ENCODE data around the gene TM4SF5.

The TM4SF5 gene

DNA sequence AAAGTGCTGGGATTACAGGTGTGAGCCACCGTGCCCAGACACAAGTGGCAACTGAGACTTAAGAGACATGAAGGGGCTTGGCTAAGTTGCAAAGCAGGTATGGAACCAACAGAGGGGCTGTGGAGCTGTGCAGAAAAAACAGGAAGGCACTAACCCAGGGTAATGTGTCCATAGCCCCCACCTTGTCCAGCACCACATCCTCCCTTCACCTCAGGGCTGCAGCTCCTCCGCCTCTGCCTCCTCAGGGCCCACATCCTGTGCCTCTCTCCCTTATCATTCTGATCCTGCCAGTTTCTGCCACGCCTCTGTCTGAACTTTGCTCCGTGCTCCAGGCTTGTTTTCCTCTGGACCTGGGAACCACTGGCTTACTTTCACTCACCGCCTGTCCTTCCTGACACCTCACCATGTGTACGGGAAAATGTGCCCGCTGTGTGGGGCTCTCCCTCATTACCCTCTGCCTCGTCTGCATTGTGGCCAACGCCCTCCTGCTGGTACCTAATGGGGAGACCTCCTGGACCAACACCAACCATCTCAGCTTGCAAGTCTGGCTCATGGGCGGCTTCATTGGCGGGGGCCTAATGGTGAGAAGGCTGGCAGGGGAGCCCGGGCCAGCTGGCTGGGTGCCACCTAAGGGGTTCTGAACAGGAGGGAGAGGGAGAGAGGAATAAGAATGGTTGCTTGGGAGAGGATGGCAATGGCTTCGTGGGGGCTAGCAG, at the start of gene TM4SF5:
Gene TM4SF5 (plus strand): TSS at position 368 of the 716 bp plus-strand sequence. CDS start 37 bp downstream, at position 405.
- in situ Hi-C loops (cut with HindIII; ENCODE audit: low pct_unique_long_range_greater_than_20kb, low sequenced_read_pairs), result no loop called here
- no peak for TF ChIP-seq JUND (IDR thresholded peaks at IDR 0.05; ENCODE audit: low read depth)
- no peak for DNase-seq (ENCODE audit: low read depth in 1 of 2, low spot score in 1 of 2)

GRCh38 chr17:4722678-4723240, 48.9 kb upstream of the TM4SF5 start:
- no peak for DNase-seq (ENCODE audit: low read depth in 1 of 2, low spot score in 1 of 2)
- TF ChIP-seq JUND (IDR thresholded peaks at IDR 0.05; ENCODE audit: low read depth), result no peak
- in situ Hi-C loops (cut with HindIII; ENCODE audit: low pct_unique_long_range_greater_than_20kb, low sequenced_read_pairs), result no loop called here

- in situ Hi-C loops (cut with HindIII; ENCODE audit: low pct_unique_long_range_greater_than_20kb, low sequenced_read_pairs), result no loop called here
- no peak for DNase-seq (ENCODE audit: low read depth in 1 of 2, low spot score in 1 of 2)
- no peak for TF ChIP-seq JUND (IDR thresholded peaks at IDR 0.05; ENCODE audit: low read depth)
Observed at GRCh38 chr17:4724650-4725049, 47.0 kb upstream of the TM4SF5 start.

GRCh38 chr17:4725646-4726310, 45.9 kb upstream of the TM4SF5 start:
- TF ChIP-seq JUND (IDR thresholded peaks at IDR 0.05; ENCODE audit: low read depth), result no peak
- in situ Hi-C loops (cut with HindIII; ENCODE audit: low pct_unique_long_range_greater_than_20kb, low sequenced_read_pairs), result no loop called here
- no peak for DNase-seq (ENCODE audit: low read depth in 1 of 2, low spot score in 1 of 2)

GRCh38 chr17:4728124-4728523, 43.6 kb upstream of the TM4SF5 start:
- in situ Hi-C loops (cut with HindIII; ENCODE audit: low pct_unique_long_range_greater_than_20kb, low sequenced_read_pairs), result no loop called here
- no peak for DNase-seq (ENCODE audit: low read depth in 1 of 2, low spot score in 1 of 2)
- TF ChIP-seq JUND (IDR thresholded peaks at IDR 0.05; ENCODE audit: low read depth), result no peak

GRCh38 chr17:4733073-4733531, 38.6 kb upstream of the TM4SF5 start:
- no peak for TF ChIP-seq JUND (IDR thresholded peaks at IDR 0.05; ENCODE audit: low read depth)
- DNase-seq (ENCODE audit: low read depth in 1 of 2, low spot score in 1 of 2), result no peak
- in situ Hi-C loops (cut with HindIII; ENCODE audit: low pct_unique_long_range_greater_than_20kb, low sequenced_read_pairs), result no loop called here

DNA sequence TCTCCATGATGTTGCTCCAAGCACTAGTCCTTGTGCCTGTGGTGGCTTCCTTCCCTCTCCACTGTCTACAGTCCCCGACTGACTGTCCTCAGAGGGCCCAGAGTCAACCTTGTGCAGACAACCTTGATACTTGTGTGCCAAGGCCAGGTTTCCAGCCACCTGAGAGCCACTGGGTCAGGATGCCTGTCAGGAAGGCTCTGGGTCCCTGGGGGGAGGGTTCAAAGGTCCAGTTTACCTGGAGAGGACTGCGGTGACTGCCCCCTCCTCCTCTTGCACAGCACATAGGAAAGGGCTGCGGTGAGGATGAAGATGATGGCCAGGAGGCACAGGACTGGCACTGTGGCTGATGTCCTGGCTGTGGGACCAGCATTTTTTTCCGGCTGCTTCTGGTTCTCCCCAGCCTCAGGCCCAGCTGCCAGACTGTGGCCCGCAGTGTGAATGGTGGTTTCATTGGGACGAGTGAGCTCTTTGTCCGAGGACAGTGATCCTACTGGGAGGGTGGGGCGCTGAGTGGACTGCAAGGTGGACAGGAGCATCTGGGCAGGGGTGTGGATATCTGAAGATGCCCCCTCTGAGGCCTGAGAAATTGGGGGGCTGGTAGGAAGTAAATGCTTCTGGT, 36.7 kb upstream of the TM4SF5 start:
- in situ Hi-C loops (cut with HindIII; ENCODE audit: low pct_unique_long_range_greater_than_20kb, low sequenced_read_pairs), result no loop called here
- no peak for TF ChIP-seq JUND (IDR thresholded peaks at IDR 0.05; ENCODE audit: low read depth)
- DNase-seq (ENCODE audit: low read depth in 1 of 2, low spot score in 1 of 2), result no peak

- no peak for TF ChIP-seq JUND (IDR thresholded peaks at IDR 0.05; ENCODE audit: low read depth)
- DNase-seq (ENCODE audit: low read depth in 1 of 2, low spot score in 1 of 2), result no peak
- in situ Hi-C loops (cut with HindIII; ENCODE audit: low pct_unique_long_range_greater_than_20kb, low sequenced_read_pairs), result no loop called here
Observed at GRCh38 chr17:4735876-4736651, 35.6 kb upstream of the TM4SF5 start.

GRCh38 chr17:4738136-4739121, 33.3 kb upstream of the TM4SF5 start:
- no peak for TF ChIP-seq JUND (IDR thresholded peaks at IDR 0.05; ENCODE audit: low read depth)
- DNase-seq (ENCODE audit: low read depth in 1 of 2, low spot score in 1 of 2), result peak; percentile 50 to 65
- in situ Hi-C loops (cut with HindIII; ENCODE audit: low pct_unique_long_range_greater_than_20kb, low sequenced_read_pairs), result no loop called here

GRCh38 chr17:4739122-4740024, 32.3 kb upstream of the TM4SF5 start, which contains the start of the genes CXCL16 and ZMYND15:
CXCL16 (minus strand) TSS chr17:4739928; CDS start chr17:4739339, 589 bp downstream.
ZMYND15 (plus strand) TSS chr17:4739833; CDS start chr17:4740549, 716 bp downstream.
- no peak for TF ChIP-seq JUND (IDR thresholded peaks at IDR 0.05; ENCODE audit: low read depth)
- in situ Hi-C loops (cut with HindIII; ENCODE audit: low pct_unique_long_range_greater_than_20kb, low sequenced_read_pairs), result no loop called here
- peak; percentile 47 to 75 for DNase-seq (ENCODE audit: low read depth in 1 of 2, low spot score in 1 of 2)
